ENCODE measurements around the gene CPE. TPM values are rescaled to one million over a fixed set of nuclear protein-coding genes. Genes with fewer than 3 reads are reported as not detected.
A peak's percentile ranks its signal among the peaks of the same experiment; 100 is the strongest.
"Not testable (repeated sequence)": the region's sequence is repeated elsewhere in the genome, so short reads cannot be mapped to it uniquely, and the experiment has no call there.

The CPE gene
- total RNA-seq, 1 donor from 2014 or later: 93.8 TPM

GRCh38 chr4:165332502-165332901, 46.3 kb upstream of the CPE start:
- Mint-ChIP-seq H3K36me3 (peaks cover 2% of the 10 kb centered on the region), H3K9me3 (no peaks in the 10 kb centered on the region), H3K27ac (peak overlapping the region; percentile 68), H3K4me1 (peaks cover 39% of the 10 kb centered on the region), H3K27me3 (ENCODE audit: low read depth) (no peaks in the 10 kb centered on the region), H3K4me3 (peak overlapping the region; percentile 61)
- TF ChIP-seq CTCF (IDR thresholded peaks at IDR 0.05; ENCODE audit: unreplicated experiment): no peak
- no peak for DNase-seq (ENCODE audit: low spot score in 2 of 2, unreplicated experiment in 2 of 2)

GRCh38 chr4:165335163-165335703, 43.6 kb upstream of the CPE start:
- H3K4me1 Mint-ChIP-seq: peaks cover 35% of the 10 kb centered on the region
- H3K27ac Mint-ChIP-seq: peak overlapping the region; percentile 49
- H3K36me3 Mint-ChIP-seq: peaks cover 8% of the 10 kb centered on the region
- H3K4me3 Mint-ChIP-seq: no peak overlapping the region
- DNase-seq (ENCODE audit: low spot score in 2 of 2, unreplicated experiment in 2 of 2): no peak
- no peak for TF ChIP-seq CTCF (IDR thresholded peaks at IDR 0.05; ENCODE audit: unreplicated experiment)
- no peaks in the 10 kb centered on the region for H3K27me3 Mint-ChIP-seq (ENCODE audit: low read depth)
- H3K9me3 Mint-ChIP-seq: no peaks in the 10 kb centered on the region

- Mint-ChIP-seq H3K9me3 (no peaks in the 10 kb centered on the region), H3K36me3 (peaks cover 12% of the 10 kb centered on the region), H3K27ac (peak overlapping the region; percentile 15), H3K4me1 (peaks cover 22% of the 10 kb centered on the region), H3K27me3 (ENCODE audit: low read depth) (no peaks in the 10 kb centered on the region), H3K4me3 (no peak overlapping the region)
- TF ChIP-seq CTCF (IDR thresholded peaks at IDR 0.05; ENCODE audit: unreplicated experiment): no peak
- no peak for DNase-seq (ENCODE audit: low spot score in 2 of 2, unreplicated experiment in 2 of 2)
Measured at GRCh38 chr4:165336743-165337142, 42.1 kb upstream of the CPE start.

GRCh38 chr4:165342340-165342739, 36.5 kb upstream of the CPE start:
- not testable (repeated sequence) for H3K27me3 Mint-ChIP-seq (ENCODE audit: low read depth); H3K9me3 Mint-ChIP-seq; H3K4me3 Mint-ChIP-seq; H3K27ac Mint-ChIP-seq; DNase-seq (ENCODE audit: low spot score in 2 of 2, unreplicated experiment in 2 of 2); H3K4me1 Mint-ChIP-seq
- peaks cover 13% of the 10 kb centered on the region for H3K36me3 Mint-ChIP-seq

- H3K4me3 Mint-ChIP-seq: no peak overlapping the region
- no peak for TF ChIP-seq CTCF (IDR thresholded peaks at IDR 0.05; ENCODE audit: unreplicated experiment)
- peaks cover 8% of the 10 kb centered on the region for H3K36me3 Mint-ChIP-seq
- peak overlapping the region; percentile 76 for H3K27ac Mint-ChIP-seq
- no peaks in the 10 kb centered on the region for H3K4me1 Mint-ChIP-seq
- no peaks in the 10 kb centered on the region for H3K9me3 Mint-ChIP-seq
- no peak for DNase-seq (ENCODE audit: low spot score in 2 of 2, unreplicated experiment in 2 of 2)
- no peaks in the 10 kb centered on the region for H3K27me3 Mint-ChIP-seq (ENCODE audit: low read depth)
Measured at GRCh38 chr4:165343353-165344191, 35.2 kb upstream of the CPE start.

- Mint-ChIP-seq H3K27me3 (ENCODE audit: low read depth) (no peaks in the 10 kb centered on the region), H3K4me1 (no peaks in the 10 kb centered on the region), H3K9me3 (no peaks in the 10 kb centered on the region), H3K36me3 (peaks cover 3% of the 10 kb centered on the region), H3K4me3 (no peak overlapping the region), H3K27ac (no peak overlapping the region)
- no peak for TF ChIP-seq CTCF (IDR thresholded peaks at IDR 0.05; ENCODE audit: unreplicated experiment)
- no peak for DNase-seq (ENCODE audit: low spot score in 2 of 2, unreplicated experiment in 2 of 2)
Measured at GRCh38 chr4:165345666-165346417, 33.0 kb upstream of the CPE start.

Data from mesothelial cell of epicardium (in vitro differentiated cells).